ENCODE data around the gene AJUBA.

Gene AJUBA

DNA sequence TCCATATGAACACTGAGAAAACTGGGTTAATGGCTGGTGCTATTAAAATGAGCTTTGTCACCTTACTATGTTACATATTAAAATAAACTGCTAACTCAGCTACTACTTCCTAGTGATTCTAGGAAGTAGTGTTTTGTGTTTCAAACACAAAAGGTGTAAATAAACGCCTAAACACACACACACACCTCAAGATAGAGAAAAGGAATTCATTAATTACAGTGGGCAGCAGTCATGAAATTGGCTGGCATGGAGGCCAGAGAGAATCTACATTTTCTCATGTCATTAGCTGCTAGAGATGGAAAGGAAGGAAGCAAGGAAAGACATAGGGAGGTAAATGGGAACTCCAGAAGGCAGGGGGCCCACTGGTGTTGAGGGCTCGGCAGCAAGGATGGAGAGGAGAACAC lies 52.4 kb downstream of the AJUBA start:
- H3K4me3 ChIP-seq (ENCODE audit: low read depth, low read length), result peak overlapping the region; percentile 86
- H3K9ac ChIP-seq (ENCODE audit: low read length), result peak overlapping the region; percentile 44
- no peaks in the 10 kb centered on the region for H3K27me3 ChIP-seq (ENCODE audit: control insufficient read depth, insufficient read depth, low read length)
- H3K4me1 ChIP-seq (ENCODE audit: control insufficient read depth, insufficient read depth, low read length), result no peaks in the 10 kb centered on the region; the same call in 1 of the 2 replicates
- peaks cover 23% of the 10 kb centered on the region for H3K36me3 ChIP-seq (ENCODE audit: control insufficient read depth, insufficient read depth, low read length)
- H3K9me3 ChIP-seq (ENCODE audit: control insufficient read depth, insufficient read depth, low read depth, low read length), result no peaks in the 10 kb centered on the region
- H3K27ac ChIP-seq (ENCODE audit: low read depth, low read length), result no peak overlapping the region; the same call in 1 of the 2 replicates

DNA sequence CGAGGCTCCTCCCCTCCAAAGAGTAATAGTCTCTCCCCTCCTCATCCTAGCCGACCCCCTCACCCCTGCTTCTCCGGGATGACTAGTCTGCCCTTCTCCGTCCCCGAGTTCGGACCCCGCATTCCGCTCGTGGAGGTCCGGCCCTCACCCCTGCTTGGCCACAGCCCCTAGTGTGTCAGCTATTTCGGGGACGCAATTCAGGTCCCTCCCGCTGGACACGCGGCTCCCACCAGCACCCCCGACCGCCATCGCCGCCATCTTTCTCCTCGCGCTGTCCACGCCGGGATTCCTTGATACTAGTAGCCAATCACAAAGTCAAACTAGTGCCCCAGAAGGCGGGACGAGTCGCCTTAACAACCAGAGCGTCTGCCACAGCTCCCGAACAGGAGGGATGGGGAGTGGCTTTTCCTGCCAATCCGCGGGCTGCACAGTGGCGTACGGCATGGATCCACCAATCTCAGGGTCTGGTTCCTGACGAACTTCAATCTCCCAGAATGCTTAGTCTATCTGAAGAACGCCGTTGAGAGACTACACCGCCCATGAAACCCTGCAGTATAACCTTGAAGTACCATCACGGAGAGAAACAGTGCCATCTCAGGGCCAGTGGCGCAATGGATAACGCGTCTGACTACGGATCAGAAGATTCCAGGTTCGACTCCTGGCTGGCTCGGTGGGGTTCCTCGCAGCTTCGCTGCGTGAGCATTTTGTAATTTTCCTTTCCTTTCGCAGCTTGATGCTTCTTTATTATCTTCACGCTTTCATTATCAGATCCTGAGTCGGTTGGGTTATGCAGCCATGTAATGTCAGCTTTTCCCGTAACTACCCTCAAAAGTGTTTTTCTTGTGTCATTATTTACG lies 53.0 kb downstream of the AJUBA start, which contains the start of gene PRMT5:
Gene PRMT5, minus strand, starts transcription at position 273 of the 857 bp plus-strand sequence. Its CDS starts 15 bp downstream, at position 258.
- Histone ChIP-seq H3K9me3 (ENCODE audit: control insufficient read depth, insufficient read depth, low read depth, low read length) (no peaks in the 10 kb centered on the region), H3K27ac (ENCODE audit: low read depth, low read length) (peak within 1 kb of the TSS; percentile 77), H3K9ac (ENCODE audit: low read length) (peak within 1 kb of the TSS; percentile 91), H3K36me3 (ENCODE audit: control insufficient read depth, insufficient read depth, low read length) (peaks cover 29% of the 10 kb centered on the region), H3K27me3 (ENCODE audit: control insufficient read depth, insufficient read depth, low read length) (no peaks in the 10 kb centered on the region), H3K4me3 (ENCODE audit: low read depth, low read length) (peak within 1 kb of the TSS; percentile 86), H3K4me1 (ENCODE audit: control insufficient read depth, insufficient read depth, low read length) (no peaks in the 10 kb centered on the region; the same call in 1 of the 2 replicates)

DNA sequence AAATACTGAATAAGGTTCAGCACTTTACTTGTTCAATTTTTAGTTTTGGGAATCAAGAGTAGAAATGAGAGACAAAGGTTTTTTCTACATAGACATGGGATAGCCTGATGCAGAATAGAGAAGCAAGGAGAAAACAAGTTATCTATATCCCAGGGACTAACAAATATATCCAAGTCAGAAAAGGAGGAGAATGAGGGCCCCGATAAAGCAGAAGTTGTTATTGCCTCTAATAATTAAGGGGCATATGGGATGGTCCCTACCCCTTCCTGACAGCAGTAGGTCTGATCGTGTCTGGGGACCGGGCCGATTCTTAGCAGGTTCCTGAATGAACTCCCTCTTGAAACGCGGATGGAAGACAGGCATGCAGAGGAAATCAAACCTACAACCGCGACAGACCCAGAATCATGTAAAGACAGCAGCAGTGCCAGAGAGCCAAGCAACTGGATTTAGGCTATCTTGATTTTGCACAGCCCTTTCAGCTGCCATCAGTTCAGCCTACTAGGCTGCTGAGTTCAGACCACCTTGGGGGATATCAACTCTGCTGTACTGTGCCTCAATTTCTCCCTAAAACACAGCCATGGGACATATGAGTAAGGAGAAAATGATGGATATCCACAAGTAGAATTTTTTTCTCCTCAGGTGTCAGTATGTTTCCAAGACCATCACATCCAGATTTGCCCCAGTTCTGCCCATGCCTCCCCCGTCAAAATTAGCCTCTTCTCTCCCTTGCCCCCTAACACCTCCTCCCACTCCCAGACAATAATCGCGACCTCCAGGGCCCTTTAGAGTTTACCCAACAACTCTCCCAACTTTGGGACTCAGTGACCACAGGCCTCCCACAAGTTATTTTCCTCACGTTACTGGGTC lies 53.9 kb downstream of the AJUBA start:
- Histone ChIP-seq H3K27ac (ENCODE audit: low read depth, low read length) (peak overlapping the region; percentile 77), H3K9me3 (ENCODE audit: control insufficient read depth, insufficient read depth, low read depth, low read length) (no peaks in the 10 kb centered on the region), H3K4me1 (ENCODE audit: control insufficient read depth, insufficient read depth, low read length) (no peaks in the 10 kb centered on the region; the same call in 1 of the 2 replicates), H3K9ac (ENCODE audit: low read length) (peak overlapping the region; percentile 91), H3K4me3 (ENCODE audit: low read depth, low read length) (peak overlapping the region; percentile 86), H3K36me3 (ENCODE audit: control insufficient read depth, insufficient read depth, low read length) (peaks cover 38% of the 10 kb centered on the region), H3K27me3 (ENCODE audit: control insufficient read depth, insufficient read depth, low read length) (no peaks in the 10 kb centered on the region)

DNA sequence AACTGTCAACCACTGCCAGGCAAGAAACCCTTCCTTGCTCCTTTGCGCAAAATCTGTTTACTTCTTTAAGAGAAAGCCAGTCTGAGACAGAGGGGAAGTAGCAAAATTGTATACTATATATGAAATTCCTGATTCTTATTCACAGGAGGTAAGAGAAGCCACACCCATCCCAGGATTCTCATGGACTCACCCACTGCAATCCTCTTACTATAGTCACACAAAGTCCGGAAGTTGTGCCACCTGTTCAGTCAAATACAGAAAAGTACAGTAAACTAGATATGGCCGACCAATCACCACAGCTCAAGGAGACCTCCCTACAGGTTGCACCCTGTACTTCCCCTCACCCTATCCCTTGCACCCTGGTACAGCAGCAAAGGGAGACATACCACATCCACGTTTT lies 56.0 kb downstream of the AJUBA start:
- no peaks in the 10 kb centered on the region; the same call in 1 of the 2 replicates for H3K4me1 ChIP-seq (ENCODE audit: control insufficient read depth, insufficient read depth, low read length)
- peaks cover 55% of the 10 kb centered on the region for H3K36me3 ChIP-seq (ENCODE audit: control insufficient read depth, insufficient read depth, low read length)
- H3K9ac ChIP-seq (ENCODE audit: low read length), result no peak overlapping the region
- H3K9me3 ChIP-seq (ENCODE audit: control insufficient read depth, insufficient read depth, low read depth, low read length), result no peaks in the 10 kb centered on the region
- H3K27ac ChIP-seq (ENCODE audit: low read depth, low read length), result no peak overlapping the region
- no peaks in the 10 kb centered on the region for H3K27me3 ChIP-seq (ENCODE audit: control insufficient read depth, insufficient read depth, low read length)
- no peak overlapping the region for H3K4me3 ChIP-seq (ENCODE audit: low read depth, low read length)

DNA sequence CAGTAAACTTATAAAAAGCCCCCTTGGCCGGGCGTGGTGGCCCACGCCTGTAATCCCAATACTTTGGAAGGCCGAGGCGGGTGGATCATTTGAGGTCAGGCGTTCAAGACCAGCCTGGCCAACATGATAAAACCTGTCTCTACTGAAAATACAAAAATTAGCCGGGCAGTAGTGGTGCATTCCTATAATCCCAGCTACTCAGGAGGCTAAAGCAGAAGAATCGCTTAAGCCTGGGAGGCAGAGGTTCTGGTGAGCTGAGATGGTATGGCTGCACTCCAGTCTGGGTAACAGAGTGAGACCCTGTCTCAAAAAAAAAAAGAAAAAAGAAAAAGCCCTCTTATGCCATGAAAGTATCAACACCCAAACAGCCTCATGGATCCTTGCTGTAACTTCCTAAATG lies 56.8 kb downstream of the AJUBA start:
- Histone ChIP-seq H3K27me3 (ENCODE audit: control insufficient read depth, insufficient read depth, low read length) (no peaks in the 10 kb centered on the region), H3K9me3 (ENCODE audit: control insufficient read depth, insufficient read depth, low read depth, low read length) (no peaks in the 10 kb centered on the region), H3K4me3 (ENCODE audit: low read depth, low read length) (no peak overlapping the region), H3K9ac (ENCODE audit: low read length) (no peak overlapping the region), H3K36me3 (ENCODE audit: control insufficient read depth, insufficient read depth, low read length) (peaks cover 63% of the 10 kb centered on the region), H3K4me1 (ENCODE audit: control insufficient read depth, insufficient read depth, low read length) (no peaks in the 10 kb centered on the region; the same call in 1 of the 2 replicates), H3K27ac (ENCODE audit: low read depth, low read length) (no peak overlapping the region)

DNA sequence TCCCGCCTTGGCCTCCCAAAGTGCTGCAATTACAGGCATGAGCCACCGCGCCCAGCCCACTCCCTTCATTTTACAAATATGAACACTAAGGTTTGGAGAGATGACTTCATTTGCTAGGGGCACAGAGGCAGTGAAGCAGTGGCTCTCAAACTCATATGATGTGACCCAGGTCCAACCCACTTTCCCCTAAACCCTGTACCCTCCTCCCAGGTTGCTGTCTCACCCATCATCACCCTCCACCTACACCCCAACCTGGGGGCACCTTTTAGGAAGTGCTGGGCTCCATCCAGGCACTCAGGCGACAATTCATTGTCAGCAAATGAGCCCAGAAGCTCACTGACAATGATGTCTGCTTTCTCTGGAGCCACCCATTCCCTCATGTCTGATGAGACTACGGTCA lies 58.6 kb downstream of the AJUBA start:
- H3K9ac ChIP-seq (ENCODE audit: low read length), result no peak overlapping the region
- H3K36me3 ChIP-seq (ENCODE audit: control insufficient read depth, insufficient read depth, low read length), result peaks cover 73% of the 10 kb centered on the region
- H3K4me3 ChIP-seq (ENCODE audit: low read depth, low read length), result no peak overlapping the region
- H3K4me1 ChIP-seq (ENCODE audit: control insufficient read depth, insufficient read depth, low read length), result peaks cover 6% of the 10 kb centered on the region
- H3K9me3 ChIP-seq (ENCODE audit: control insufficient read depth, insufficient read depth, low read depth, low read length), result no peaks in the 10 kb centered on the region
- H3K27ac ChIP-seq (ENCODE audit: low read depth, low read length), result no peak overlapping the region
- H3K27me3 ChIP-seq (ENCODE audit: control insufficient read depth, insufficient read depth, low read length), result no peaks in the 10 kb centered on the region

DNA sequence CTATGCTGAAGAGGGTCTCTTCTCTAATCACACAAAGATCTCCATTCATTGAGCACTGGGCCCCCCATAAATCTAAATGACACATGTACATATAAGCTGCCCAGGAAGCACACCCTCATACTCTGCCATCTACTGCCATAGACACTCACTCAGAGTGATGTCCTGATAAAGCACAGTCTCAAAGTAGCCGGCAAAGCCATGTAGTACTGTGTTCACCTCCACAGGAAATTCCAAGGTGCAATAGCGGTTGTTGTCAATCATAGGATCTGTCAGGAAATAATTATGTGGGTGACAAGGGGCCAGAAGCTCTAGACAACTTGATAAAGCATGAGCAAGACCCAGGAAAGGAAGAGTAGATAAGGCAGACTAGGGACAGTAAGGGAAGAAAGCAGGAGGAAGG lies 60.1 kb downstream of the AJUBA start:
- Histone ChIP-seq H3K9me3 (ENCODE audit: control insufficient read depth, insufficient read depth, low read depth, low read length) (no peaks in the 10 kb centered on the region), H3K27ac (ENCODE audit: low read depth, low read length) (no peak overlapping the region), H3K4me3 (ENCODE audit: low read depth, low read length) (no peak overlapping the region), H3K36me3 (ENCODE audit: control insufficient read depth, insufficient read depth, low read length) (peaks cover 72% of the 10 kb centered on the region), H3K9ac (ENCODE audit: low read length) (no peak overlapping the region), H3K4me1 (ENCODE audit: control insufficient read depth, insufficient read depth, low read length) (peaks cover 6% of the 10 kb centered on the region), H3K27me3 (ENCODE audit: control insufficient read depth, insufficient read depth, low read length) (no peaks in the 10 kb centered on the region)
